ENCODE results near the gene CTIF.

DNA sequence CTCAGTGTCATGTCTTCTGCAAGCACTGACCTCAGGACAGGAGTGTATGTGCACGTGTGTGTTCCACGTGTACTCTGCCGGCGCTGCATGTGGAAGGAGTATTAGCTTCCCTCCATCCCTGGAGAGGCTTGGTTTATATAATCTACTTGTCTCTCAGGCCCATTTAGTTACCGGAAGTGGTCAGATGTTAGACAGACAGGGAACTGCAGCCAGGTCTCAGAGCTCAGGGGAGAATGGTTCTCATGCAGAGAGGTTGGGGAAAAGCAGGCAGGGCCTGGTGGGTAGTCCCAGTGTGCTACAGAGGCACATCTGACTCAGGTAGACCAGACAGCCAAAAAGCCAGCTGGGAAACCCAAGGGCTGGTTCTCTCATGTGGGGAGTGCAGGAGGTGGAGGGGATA, 167.9 kb downstream of the CTIF start:
- no peak for TF ChIP-seq POLR2A (IDR thresholded peaks at IDR 0.05)
- no peak for TF ChIP-seq POLR2AphosphoS5 (IDR thresholded peaks at IDR 0.05; ENCODE audit: insufficient read depth in 1 of 2, low read depth in 1 of 2)
- TF ChIP-seq CTCF (IDR thresholded peaks at IDR 0.05) = no peak
